SK-N-SH (cell line): ENCODE data around the gene DOCK4.

Source experiments
- CHD2 ChIP-seq: fragments of 150-350 bp; IDR thresholded peaks from 2 replicates; pipeline ENCODE4 v1.6.1; 2018; ENCODE audit warnings: low read length; ENCODE audit not compliant: partially characterized antibody
- CTCF ChIP-seq: fragments of 200-600 bp; sonication (generic); IDR thresholded peaks from 2 replicates; pipeline ENCODE4 v1.6.1; 2017; ENCODE audit warnings: antibody characterized with exemption, mild to moderate bottlenecking, moderate library complexity
- EZH2phosphoT487 ChIP-seq: fragments of 200-600 bp; sonication (generic); IDR thresholded peaks from 2 replicates; pipeline ENCODE4 v1.6.1; 2017; ENCODE audit warnings: low read depth, mixed run types, mild to moderate bottlenecking, antibody characterized with exemption, moderate library complexity, borderline replicate concordance
- JUND ChIP-seq: IDR thresholded peaks from 2 replicates; pipeline ENCODE4 v1.4.0; 2012
- MAX ChIP-seq: IDR thresholded peaks from 2 replicates; pipeline ENCODE4 v1.4.0; 2012; ENCODE audit warnings: low read depth
- PBX3 ChIP-seq: IDR thresholded peaks from 2 replicates; pipeline ENCODE4; 2012
- RAD21 ChIP-seq: IDR thresholded peaks from 2 replicates; pipeline ENCODE4 v1.6.1; 2012; ENCODE audit warnings: mild to moderate bottlenecking, low read length
- REST ChIP-seq: IDR thresholded peaks from 2 replicates; pipeline ENCODE4 v1.6.1; 2012; ENCODE audit warnings: mild to moderate bottlenecking, low read depth, low read length, moderate library complexity
- SIN3A ChIP-seq: IDR thresholded peaks from 2 replicates; pipeline ENCODE4 v1.6.1; 2012; ENCODE audit warnings: low read depth, mild to moderate bottlenecking, low read length, moderate library complexity, borderline replicate concordance
- USF2 ChIP-seq: fragments of 150-350 bp; IDR thresholded peaks from 2 replicates; pipeline ENCODE4 v1.6.1; 2017; ENCODE audit warnings: antibody characterized with exemption, low read length, low read depth, borderline replicate concordance
- ZBTB33 ChIP-seq: IDR thresholded peaks from 2 replicates; pipeline ENCODE4 v1.4.0; 2012; ENCODE audit warnings: low read depth, borderline replicate concordance

GRCh38 chr7:111892588-111892987, 313.6 kb downstream of the DOCK4 start:
- TF ChIP-seq CTCF (no peak), MAX (no peak), USF2 (no peak), EZH2phosphoT487 (no peak), REST (no peak), ZBTB33 (no peak), RAD21 (no peak), SIN3A (no peak), CHD2 (no peak), PBX3 (no peak), JUND (no peak)
